DND-41 (cell line): ENCODE measurements around the gene OTUB1.

Experiments used
- CTCF ChIP-seq: IDR thresholded peaks from 2 replicates; pipeline ENCODE4 v1.5.1; 2012; ENCODE audit warnings: borderline replicate concordance, low read length, moderate library complexity, mild to moderate bottlenecking; ENCODE audit not compliant: poor library complexity, severe bottlenecking; ENCODE audit errors: extremely low read depth
- EZH2 ChIP-seq: IDR thresholded peaks from 3 replicates; pipeline ENCODE4 v1.6.1; 2012; ENCODE audit warnings: borderline replicate concordance, low read depth, mild to moderate bottlenecking, moderate library complexity, low read length, inconsistent platforms; ENCODE audit not compliant: severe bottlenecking

DNA sequence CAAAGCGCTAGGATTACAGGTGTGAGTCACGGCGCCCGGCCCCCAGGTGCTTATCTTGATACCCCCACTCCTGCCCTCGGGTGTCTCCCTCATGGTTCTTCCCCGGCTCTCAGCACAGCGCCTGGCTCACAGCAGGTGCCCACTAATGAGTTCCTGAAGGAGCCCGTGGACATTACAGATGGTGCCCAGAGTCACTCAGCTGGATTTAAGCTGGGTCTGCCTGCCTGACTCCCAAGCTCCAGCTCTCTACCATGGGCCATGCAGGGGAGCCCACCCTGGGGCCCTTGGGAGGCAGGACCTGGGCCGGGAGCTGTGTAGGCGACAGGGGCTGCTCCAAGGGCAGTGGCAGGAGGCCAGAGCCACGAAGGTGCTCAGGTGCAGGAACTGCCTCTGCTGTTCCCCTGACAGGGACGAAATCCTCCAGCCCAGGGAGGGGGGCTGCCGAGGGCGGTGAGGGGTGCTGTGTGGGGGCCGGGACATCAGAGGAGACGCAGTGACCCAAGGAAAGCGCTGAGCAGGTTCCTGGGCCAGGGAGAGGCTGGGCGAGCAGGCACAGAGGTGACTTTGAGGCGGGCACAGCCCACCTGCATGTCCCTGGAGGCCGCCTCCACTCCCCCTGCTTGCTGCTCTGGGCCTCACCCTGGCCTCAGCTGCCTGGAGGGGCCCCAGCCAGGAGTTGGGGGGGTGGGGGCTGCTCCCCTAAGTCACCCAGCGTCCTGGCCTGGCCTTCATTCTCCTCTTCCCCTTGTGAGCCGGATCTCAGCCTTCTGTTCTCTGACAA is 34.9 kb downstream of the OTUB1 start:
- TF ChIP-seq CTCF: no peak
- TF ChIP-seq EZH2: no peak
